ENCODE measurements around the gene CPTP.

CPTP gene

GRCh38 chr1:1298861-1299685 lies 25.5 kb upstream of the CPTP start:
- H3K4me3 ChIP-seq (ENCODE audit: low read length, poor library complexity, severe bottlenecking), result no peak overlapping the region
- no peak overlapping the region for H2AFZ ChIP-seq (ENCODE audit: low read length)
- H3K79me2 ChIP-seq (ENCODE audit: insufficient read depth, low read length), result no peaks in the 10 kb centered on the region; the same call in 1 of the 2 replicates
- H3K9me2 ChIP-seq (replicated peaks; ENCODE audit: low read depth, low read length), result no peaks in the 10 kb centered on the region
- H3K4me2 ChIP-seq (ENCODE audit: low read depth, low read length, poor library complexity, severe bottlenecking), result no peak overlapping the region
- H4K20me1 ChIP-seq (ENCODE audit: insufficient read depth, low read length, poor library complexity, severe bottlenecking), result peaks cover 10% of the 10 kb centered on the region
- H3F3A ChIP-seq (ENCODE audit: low read depth), result no peaks in the 10 kb centered on the region
- no peaks in the 10 kb centered on the region for H3K9me3 ChIP-seq (ENCODE audit: insufficient read depth, low read depth, low read length)
- no peaks in the 10 kb centered on the region for H3K4me1 ChIP-seq (ENCODE audit: insufficient read depth, low read length, poor library complexity, severe bottlenecking)
- H3K27me3 ChIP-seq (ENCODE audit: insufficient read depth, low read length, poor library complexity, severe bottlenecking), result no peaks in the 10 kb centered on the region
- H3K36me3 ChIP-seq (ENCODE audit: insufficient read depth, low read length), result no peaks in the 10 kb centered on the region
- TF ChIP-seq EZH2phosphoT487 (IDR thresholded peaks at IDR 0.05; ENCODE audit: borderline replicate concordance) (no peak), CTCF (conservative IDR thresholded peaks at IDR 0.05; ENCODE audit: low read length) (no peak)
- H3K9ac ChIP-seq (ENCODE audit: low read depth, low read length, poor library complexity, severe bottlenecking), result no peak overlapping the region

GRCh38 chr1:1299686-1300351 lies 24.8 kb upstream of the CPTP start:
- Histone ChIP-seq H3K27me3 (ENCODE audit: insufficient read depth, low read length, poor library complexity, severe bottlenecking) (no peaks in the 10 kb centered on the region), H3K9ac (ENCODE audit: low read depth, low read length, poor library complexity, severe bottlenecking) (no peak overlapping the region), H4K20me1 (ENCODE audit: insufficient read depth, low read length, poor library complexity, severe bottlenecking) (peaks cover 10% of the 10 kb centered on the region), H3K36me3 (ENCODE audit: insufficient read depth, low read length) (no peaks in the 10 kb centered on the region), H3K4me1 (ENCODE audit: insufficient read depth, low read length, poor library complexity, severe bottlenecking) (no peaks in the 10 kb centered on the region), H3K79me2 (ENCODE audit: insufficient read depth, low read length) (no peaks in the 10 kb centered on the region; the same call in 1 of the 2 replicates), H2AFZ (ENCODE audit: low read length) (no peak overlapping the region), H3K4me2 (ENCODE audit: low read depth, low read length, poor library complexity, severe bottlenecking) (no peak overlapping the region), H3K9me3 (ENCODE audit: insufficient read depth, low read depth, low read length) (no peaks in the 10 kb centered on the region), H3F3A (ENCODE audit: low read depth) (no peaks in the 10 kb centered on the region), H3K4me3 (ENCODE audit: low read length, poor library complexity, severe bottlenecking) (no peak overlapping the region), H3K9me2 (replicated peaks; ENCODE audit: low read depth, low read length) (no peaks in the 10 kb centered on the region)
- TF ChIP-seq EZH2phosphoT487 (IDR thresholded peaks at IDR 0.05; ENCODE audit: borderline replicate concordance), result no peak
- peak; percentile 58 for TF ChIP-seq CTCF (conservative IDR thresholded peaks at IDR 0.05; ENCODE audit: low read length)

- H3K27me3 ChIP-seq (ENCODE audit: insufficient read depth, low read length, poor library complexity, severe bottlenecking), result no peaks in the 10 kb centered on the region
- no peak overlapping the region for H3K4me3 ChIP-seq (ENCODE audit: low read length, poor library complexity, severe bottlenecking)
- TF ChIP-seq EZH2phosphoT487 (IDR thresholded peaks at IDR 0.05; ENCODE audit: borderline replicate concordance), result no peak
- 0 out of 2 replicates have a peak, but pooled peaks have one; percentile 16 for TF ChIP-seq CTCF (conservative IDR thresholded peaks at IDR 0.05; ENCODE audit: low read length)
- H3K4me2 ChIP-seq (ENCODE audit: low read depth, low read length, poor library complexity, severe bottlenecking), result no peak overlapping the region
- no peaks in the 10 kb centered on the region for H3K9me3 ChIP-seq (ENCODE audit: insufficient read depth, low read depth, low read length)
- H3K36me3 ChIP-seq (ENCODE audit: insufficient read depth, low read length), result no peaks in the 10 kb centered on the region
- no peaks in the 10 kb centered on the region for H3F3A ChIP-seq (ENCODE audit: low read depth)
- H3K9me2 ChIP-seq (replicated peaks; ENCODE audit: low read depth, low read length), result no peaks in the 10 kb centered on the region
- H3K4me1 ChIP-seq (ENCODE audit: insufficient read depth, low read length, poor library complexity, severe bottlenecking), result peaks cover 4% of the 10 kb centered on the region
- peaks cover 15% of the 10 kb centered on the region for H4K20me1 ChIP-seq (ENCODE audit: insufficient read depth, low read length, poor library complexity, severe bottlenecking)
- H3K79me2 ChIP-seq (ENCODE audit: insufficient read depth, low read length), result no peaks in the 10 kb centered on the region; the same call in 1 of the 2 replicates
- H2AFZ ChIP-seq (ENCODE audit: low read length), result no peak overlapping the region
- no peak overlapping the region for H3K9ac ChIP-seq (ENCODE audit: low read depth, low read length, poor library complexity, severe bottlenecking)
These were observed 24.3 kb upstream of the CPTP start for GRCh38 chr1:1300352-1300739.
